GM23338 (cell line): ENCODE results near the gene BAZ1B. TPM values are rescaled to one million over a fixed set of nuclear protein-coding genes. Genes with fewer than 3 reads are reported as not detected.

Experiments
- ATAC-seq: fragments of 200-7000 bp; cut with Tn5 transposase; 3 replicates; pipeline ENCODE4 v1.9.1; 2020
- DNase-seq: peaks from one replicate; pipeline ENCODE4 v3.0.0-alpha.2; 2015; ENCODE audit warnings: low spot score
- H2AFZ ChIP-seq: fragments of 200-600 bp; sonication (generic); 2 replicates; pipeline ENCODE4 v1.8.0; 2016; ENCODE audit warnings: antibody characterized with exemption, mild to moderate bottlenecking, moderate library complexity
- H3F3A ChIP-seq: fragments of 200-600 bp; sonication (generic); replicated peaks from 2 replicates; pipeline ENCODE4 v1.8.0; 2017; ENCODE audit warnings: antibody characterized with exemption, mixed run types, low read depth
- H3K27ac ChIP-seq: fragments of 200-600 bp; sonication (generic); 2 replicates; pipeline ENCODE4 v1.6.1; 2016; ENCODE audit warnings: low read depth
- H3K27me3 ChIP-seq: fragments of 200-600 bp; sonication (generic); 2 replicates; pipeline ENCODE4 v1.8.0; 2016; ENCODE audit warnings: mild to moderate bottlenecking, mixed run types, moderate library complexity; ENCODE audit not compliant: insufficient read depth
- H3K36me3 ChIP-seq: fragments of 200-600 bp; sonication (generic); 2 replicates; pipeline ENCODE4 v1.8.0; 2016; ENCODE audit warnings: mild to moderate bottlenecking; ENCODE audit not compliant: insufficient read depth
- H3K4me1 ChIP-seq: fragments of 200-600 bp; sonication (generic); 2 replicates; pipeline ENCODE4 v1.8.0; 2016; ENCODE audit warnings: mild to moderate bottlenecking, moderate library complexity; ENCODE audit not compliant: insufficient read depth
- H3K4me2 ChIP-seq: fragments of 200-600 bp; sonication (generic); 2 replicates; pipeline ENCODE4 v1.7.1; 2017; ENCODE audit warnings: mixed run types
- H3K4me3 ChIP-seq: fragments of 200-600 bp; sonication (generic); 2 replicates; pipeline ENCODE4 v1.6.1; 2016; ENCODE audit warnings: mixed run types
- H3K79me2 ChIP-seq: fragments of 200-600 bp; sonication (generic); replicated peaks from 2 replicates; pipeline ENCODE4 v1.8.0; 2017; ENCODE audit warnings: mild to moderate bottlenecking; ENCODE audit not compliant: insufficient read depth
- H3K9me2 ChIP-seq: fragments of 200-600 bp; sonication (generic); 2 replicates; pipeline ENCODE4 v1.8.0; 2017; ENCODE audit not compliant: insufficient read depth
- H4K20me1 ChIP-seq: fragments of 200-600 bp; sonication (generic); replicated peaks from 2 replicates; pipeline ENCODE4 v1.8.0; 2017; ENCODE audit warnings: mild to moderate bottlenecking; ENCODE audit not compliant: insufficient read depth
- H3K27ac Mint-ChIP-seq: 2 replicates; pipeline ENCODE4 v1.8.0; 2020; ENCODE audit warnings: inconsistent platforms, mild to moderate bottlenecking, moderate library complexity, mixed read lengths
- H3K27me3 Mint-ChIP-seq: 3 replicates; pipeline ENCODE4 v1.8.0; 2022; ENCODE audit warnings: low read depth, mild to moderate bottlenecking, moderate library complexity, mixed read lengths, inconsistent platforms; ENCODE audit not compliant: insufficient read depth, poor library complexity
- H3K36me3 Mint-ChIP-seq: 3 replicates; pipeline ENCODE4 v1.8.0; 2021; ENCODE audit warnings: low read depth, mild to moderate bottlenecking, inconsistent platforms, moderate library complexity, mixed read lengths
- H3K4me1 Mint-ChIP-seq: 3 replicates; pipeline ENCODE4 v1.8.0; 2020; ENCODE audit warnings: mild to moderate bottlenecking, inconsistent platforms, mixed read lengths
- H3K4me3 Mint-ChIP-seq: 3 replicates; pipeline ENCODE4 v1.8.0; 2021; ENCODE audit warnings: moderate library complexity, mild to moderate bottlenecking, inconsistent platforms, mixed read lengths
- H3K9me3 Mint-ChIP-seq: 3 replicates; pipeline ENCODE4 v1.8.0; 2020; ENCODE audit warnings: moderate library complexity, mild to moderate bottlenecking, inconsistent platforms, mixed read lengths
- EZH2phosphoT487 ChIP-seq: fragments of 200-600 bp; sonication (generic); IDR thresholded peaks from one replicate; pipeline ENCODE4 v1.8.1; 2018; ENCODE audit warnings: antibody characterized with exemption; ENCODE audit not compliant: unreplicated experiment
- POLR2AphosphoS5 ChIP-seq: IDR thresholded peaks from 2 replicates; pipeline ENCODE4 v1.6.1; 2016; ENCODE audit warnings: antibody characterized with exemption, low read depth
- STAT1 ChIP-seq: IDR thresholded peaks from one replicate; pipeline ENCODE4 v1.6.1; 2016; ENCODE audit warnings: antibody characterized with exemption; ENCODE audit not compliant: unreplicated experiment
- ZNF114 ChIP-seq: fragments of 250-450 bp; sonication (Bioruptor Pico); IDR thresholded peaks from 2 replicates; pipeline ENCODE4 v1.5.0; 2020; ENCODE audit warnings: mild to moderate bottlenecking, moderate library complexity
- polyA plus RNA-seq: library from polyadenylated mRNA; unstranded; fragments of >200 nt; fragmentation: Nextera tagmentation; extraction: Ambion mirVana; gene quantifications from 2 replicates; pipeline ENCODE4 v1.2.1, GENCODE V29; 2016
- total RNA-seq: library from RNA; depleted of rRNA; stranded (reverse); fragments of >200 nt; shearing (Covaris generic); gene quantifications from 2 replicates; pipeline ENCODE4 v1.2.3, GENCODE V29; 2014
- TF ChIP-seq, protein P1 (sequence below): fragments of 250-450 bp; sonication (Bioruptor Pico); IDR thresholded peaks from 2 replicates; pipeline ENCODE4 v1.5.0; 2020; ENCODE audit warnings: mild to moderate bottlenecking, moderate library complexity
- TF ChIP-seq, protein P2 (sequence below): IDR thresholded peaks from one replicate; pipeline ENCODE4 v1.6.1; 2018; ENCODE audit warnings: antibody characterized with exemption; ENCODE audit not compliant: unreplicated experiment
- TF ChIP-seq, protein P3 (sequence below), 2 experiments: fragments of 200-600 bp in 1 of 2; sonication (generic) in 1 of 2; conservative IDR thresholded peaks; 2 replicates each; pipeline versions ENCODE4 v1.5.1 to v1.6.1; 2016 to 2017; ENCODE audit warnings: antibody characterized with exemption in 2 of 2, low read depth in 2 of 2, mild to moderate bottlenecking in 2 of 2, moderate library complexity in 1 of 2
- TF ChIP-seq, protein P4 (sequence below): IDR thresholded peaks from 2 replicates; pipeline ENCODE4 v1.6.1; 2016; ENCODE audit warnings: antibody characterized with exemption

The BAZ1B gene
- total and polyA plus RNA-seq, 2 experiments from 2014 or later: 40.4 to 70.7 TPM

DNA sequence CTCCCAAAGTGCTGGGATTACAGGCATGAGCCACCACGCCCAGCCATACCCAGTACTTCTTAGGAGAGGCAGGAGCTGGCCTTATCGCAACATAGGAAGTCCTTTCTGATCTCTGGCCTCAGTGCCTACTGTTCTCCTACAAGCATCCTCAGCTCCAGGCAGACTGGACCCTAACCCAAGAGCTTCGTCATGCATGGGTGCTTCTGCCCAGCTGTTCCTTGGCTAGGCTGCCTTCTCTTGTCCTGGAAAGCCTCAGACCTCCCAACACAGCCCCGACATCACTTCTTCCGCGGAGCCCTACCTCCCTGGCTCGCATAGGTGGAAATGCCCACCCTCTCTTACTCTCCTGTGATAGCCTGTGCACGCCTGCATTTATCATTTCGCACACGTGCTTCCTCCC, 19.6 kb upstream of the BAZ1B start:
- no peaks in the 10 kb centered on the region for H3K27me3 ChIP-seq
- Mint-ChIP-seq H3K9me3 (no peaks in the 10 kb centered on the region), H3K36me3 (peaks cover 51% of the 10 kb centered on the region), H3K4me3 (no peak overlapping the region), H3K27ac (no peak overlapping the region), H3K4me1 (no peaks in the 10 kb centered on the region), H3K27me3 (peaks cover 2% of the 10 kb centered on the region)
- no peaks in the 10 kb centered on the region for H4K20me1 ChIP-seq
- H3K9me2 ChIP-seq: no peaks in the 10 kb centered on the region
- peaks cover 11% of the 10 kb centered on the region; the same call in 1 of the 2 replicates for H3K36me3 ChIP-seq
- peaks cover 20% of the 10 kb centered on the region for H3K79me2 ChIP-seq
- no peak overlapping the region for H2AFZ ChIP-seq
- no peak overlapping the region for H3K4me2 ChIP-seq
- H3F3A ChIP-seq: no peaks in the 10 kb centered on the region
- no peak for ATAC-seq
- no peak overlapping the region for H3K27ac ChIP-seq
- no peak overlapping the region for H3K4me3 ChIP-seq
- TF ChIP-seq, protein P1, sequence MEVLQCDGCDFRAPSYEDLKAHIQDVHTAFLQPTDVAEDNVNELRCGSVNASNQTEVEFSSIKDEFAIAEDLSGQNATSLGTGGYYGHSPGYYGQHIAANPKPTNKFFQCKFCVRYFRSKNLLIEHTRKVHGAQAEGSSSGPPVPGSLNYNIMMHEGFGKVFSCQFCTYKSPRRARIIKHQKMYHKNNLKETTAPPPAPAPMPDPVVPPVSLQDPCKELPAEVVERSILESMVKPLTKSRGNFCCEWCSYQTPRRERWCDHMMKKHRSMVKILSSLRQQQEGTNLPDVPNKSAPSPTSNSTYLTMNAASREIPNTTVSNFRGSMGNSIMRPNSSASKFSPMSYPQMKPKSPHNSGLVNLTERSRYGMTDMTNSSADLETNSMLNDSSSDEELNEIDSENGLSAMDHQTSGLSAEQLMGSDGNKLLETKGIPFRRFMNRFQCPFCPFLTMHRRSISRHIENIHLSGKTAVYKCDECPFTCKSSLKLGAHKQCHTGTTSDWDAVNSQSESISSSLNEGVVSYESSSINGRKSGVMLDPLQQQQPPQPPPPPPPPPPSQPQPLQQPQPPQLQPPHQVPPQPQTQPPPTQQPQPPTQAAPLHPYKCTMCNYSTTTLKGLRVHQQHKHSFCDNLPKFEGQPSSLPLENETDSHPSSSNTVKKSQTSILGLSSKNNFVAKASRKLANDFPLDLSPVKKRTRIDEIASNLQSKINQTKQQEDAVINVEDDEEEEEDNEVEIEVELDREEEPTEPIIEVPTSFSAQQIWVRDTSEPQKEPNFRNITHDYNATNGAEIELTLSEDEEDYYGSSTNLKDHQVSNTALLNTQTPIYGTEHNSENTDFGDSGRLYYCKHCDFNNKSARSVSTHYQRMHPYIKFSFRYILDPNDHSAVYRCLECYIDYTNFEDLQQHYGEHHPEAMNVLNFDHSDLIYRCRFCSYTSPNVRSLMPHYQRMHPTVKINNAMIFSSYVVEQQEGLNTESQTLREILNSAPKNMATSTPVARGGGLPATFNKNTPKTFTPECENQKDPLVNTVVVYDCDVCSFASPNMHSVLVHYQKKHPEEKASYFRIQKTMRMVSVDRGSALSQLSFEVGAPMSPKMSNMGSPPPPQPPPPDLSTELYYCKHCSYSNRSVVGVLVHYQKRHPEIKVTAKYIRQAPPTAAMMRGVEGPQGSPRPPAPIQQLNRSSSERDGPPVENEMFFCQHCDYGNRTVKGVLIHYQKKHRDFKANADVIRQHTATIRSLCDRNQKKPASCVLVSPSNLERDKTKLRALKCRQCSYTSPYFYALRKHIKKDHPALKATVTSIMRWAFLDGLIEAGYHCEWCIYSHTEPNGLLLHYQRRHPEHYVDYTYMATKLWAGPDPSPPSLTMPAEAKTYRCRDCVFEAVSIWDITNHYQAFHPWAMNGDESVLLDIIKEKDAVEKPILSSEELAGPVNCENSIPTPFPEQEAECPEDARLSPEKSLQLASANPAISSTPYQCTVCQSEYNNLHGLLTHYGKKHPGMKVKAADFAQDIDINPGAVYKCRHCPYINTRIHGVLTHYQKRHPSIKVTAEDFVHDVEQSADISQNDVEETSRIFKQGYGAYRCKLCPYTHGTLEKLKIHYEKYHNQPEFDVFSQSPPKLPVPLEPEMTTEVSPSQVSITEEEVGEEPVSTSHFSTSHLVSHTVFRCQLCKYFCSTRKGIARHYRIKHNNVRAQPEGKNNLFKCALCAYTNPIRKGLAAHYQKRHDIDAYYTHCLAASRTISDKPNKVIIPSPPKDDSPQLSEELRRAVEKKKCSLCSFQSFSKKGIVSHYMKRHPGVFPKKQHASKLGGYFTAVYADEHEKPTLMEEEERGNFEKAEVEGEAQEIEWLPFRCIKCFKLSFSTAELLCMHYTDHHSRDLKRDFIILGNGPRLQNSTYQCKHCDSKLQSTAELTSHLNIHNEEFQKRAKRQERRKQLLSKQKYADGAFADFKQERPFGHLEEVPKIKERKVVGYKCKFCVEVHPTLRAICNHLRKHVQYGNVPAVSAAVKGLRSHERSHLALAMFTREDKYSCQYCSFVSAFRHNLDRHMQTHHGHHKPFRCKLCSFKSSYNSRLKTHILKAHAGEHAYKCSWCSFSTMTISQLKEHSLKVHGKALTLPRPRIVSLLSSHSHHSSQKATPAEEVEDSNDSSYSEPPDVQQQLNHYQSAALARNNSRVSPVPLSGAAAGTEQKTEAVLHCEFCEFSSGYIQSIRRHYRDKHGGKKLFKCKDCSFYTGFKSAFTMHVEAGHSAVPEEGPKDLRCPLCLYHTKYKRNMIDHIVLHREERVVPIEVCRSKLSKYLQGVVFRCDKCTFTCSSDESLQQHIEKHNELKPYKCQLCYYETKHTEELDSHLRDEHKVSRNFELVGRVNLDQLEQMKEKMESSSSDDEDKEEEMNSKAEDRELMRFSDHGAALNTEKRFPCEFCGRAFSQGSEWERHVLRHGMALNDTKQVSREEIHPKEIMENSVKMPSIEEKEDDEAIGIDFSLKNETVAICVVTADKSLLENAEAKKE: no peak
- TF ChIP-seq, protein P2, sequence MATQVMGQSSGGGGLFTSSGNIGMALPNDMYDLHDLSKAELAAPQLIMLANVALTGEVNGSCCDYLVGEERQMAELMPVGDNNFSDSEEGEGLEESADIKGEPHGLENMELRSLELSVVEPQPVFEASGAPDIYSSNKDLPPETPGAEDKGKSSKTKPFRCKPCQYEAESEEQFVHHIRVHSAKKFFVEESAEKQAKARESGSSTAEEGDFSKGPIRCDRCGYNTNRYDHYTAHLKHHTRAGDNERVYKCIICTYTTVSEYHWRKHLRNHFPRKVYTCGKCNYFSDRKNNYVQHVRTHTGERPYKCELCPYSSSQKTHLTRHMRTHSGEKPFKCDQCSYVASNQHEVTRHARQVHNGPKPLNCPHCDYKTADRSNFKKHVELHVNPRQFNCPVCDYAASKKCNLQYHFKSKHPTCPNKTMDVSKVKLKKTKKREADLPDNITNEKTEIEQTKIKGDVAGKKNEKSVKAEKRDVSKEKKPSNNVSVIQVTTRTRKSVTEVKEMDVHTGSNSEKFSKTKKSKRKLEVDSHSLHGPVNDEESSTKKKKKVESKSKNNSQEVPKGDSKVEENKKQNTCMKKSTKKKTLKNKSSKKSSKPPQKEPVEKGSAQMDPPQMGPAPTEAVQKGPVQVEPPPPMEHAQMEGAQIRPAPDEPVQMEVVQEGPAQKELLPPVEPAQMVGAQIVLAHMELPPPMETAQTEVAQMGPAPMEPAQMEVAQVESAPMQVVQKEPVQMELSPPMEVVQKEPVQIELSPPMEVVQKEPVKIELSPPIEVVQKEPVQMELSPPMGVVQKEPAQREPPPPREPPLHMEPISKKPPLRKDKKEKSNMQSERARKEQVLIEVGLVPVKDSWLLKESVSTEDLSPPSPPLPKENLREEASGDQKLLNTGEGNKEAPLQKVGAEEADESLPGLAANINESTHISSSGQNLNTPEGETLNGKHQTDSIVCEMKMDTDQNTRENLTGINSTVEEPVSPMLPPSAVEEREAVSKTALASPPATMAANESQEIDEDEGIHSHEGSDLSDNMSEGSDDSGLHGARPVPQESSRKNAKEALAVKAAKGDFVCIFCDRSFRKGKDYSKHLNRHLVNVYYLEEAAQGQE: no peak
- TF ChIP-seq POLR2AphosphoS5: no peak
- TF ChIP-seq ZNF114 (CRISPR knock-in tag): no peak
- no peak for TF ChIP-seq EZH2phosphoT487
- TF ChIP-seq, protein P3, sequence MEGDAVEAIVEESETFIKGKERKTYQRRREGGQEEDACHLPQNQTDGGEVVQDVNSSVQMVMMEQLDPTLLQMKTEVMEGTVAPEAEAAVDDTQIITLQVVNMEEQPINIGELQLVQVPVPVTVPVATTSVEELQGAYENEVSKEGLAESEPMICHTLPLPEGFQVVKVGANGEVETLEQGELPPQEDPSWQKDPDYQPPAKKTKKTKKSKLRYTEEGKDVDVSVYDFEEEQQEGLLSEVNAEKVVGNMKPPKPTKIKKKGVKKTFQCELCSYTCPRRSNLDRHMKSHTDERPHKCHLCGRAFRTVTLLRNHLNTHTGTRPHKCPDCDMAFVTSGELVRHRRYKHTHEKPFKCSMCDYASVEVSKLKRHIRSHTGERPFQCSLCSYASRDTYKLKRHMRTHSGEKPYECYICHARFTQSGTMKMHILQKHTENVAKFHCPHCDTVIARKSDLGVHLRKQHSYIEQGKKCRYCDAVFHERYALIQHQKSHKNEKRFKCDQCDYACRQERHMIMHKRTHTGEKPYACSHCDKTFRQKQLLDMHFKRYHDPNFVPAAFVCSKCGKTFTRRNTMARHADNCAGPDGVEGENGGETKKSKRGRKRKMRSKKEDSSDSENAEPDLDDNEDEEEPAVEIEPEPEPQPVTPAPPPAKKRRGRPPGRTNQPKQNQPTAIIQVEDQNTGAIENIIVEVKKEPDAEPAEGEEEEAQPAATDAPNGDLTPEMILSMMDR (conservative IDR thresholded peaks at IDR 0.05; ENCODE audit: low read depth in 2 of 2): no peak
- no peak for TF ChIP-seq STAT1
- TF ChIP-seq, protein P4, sequence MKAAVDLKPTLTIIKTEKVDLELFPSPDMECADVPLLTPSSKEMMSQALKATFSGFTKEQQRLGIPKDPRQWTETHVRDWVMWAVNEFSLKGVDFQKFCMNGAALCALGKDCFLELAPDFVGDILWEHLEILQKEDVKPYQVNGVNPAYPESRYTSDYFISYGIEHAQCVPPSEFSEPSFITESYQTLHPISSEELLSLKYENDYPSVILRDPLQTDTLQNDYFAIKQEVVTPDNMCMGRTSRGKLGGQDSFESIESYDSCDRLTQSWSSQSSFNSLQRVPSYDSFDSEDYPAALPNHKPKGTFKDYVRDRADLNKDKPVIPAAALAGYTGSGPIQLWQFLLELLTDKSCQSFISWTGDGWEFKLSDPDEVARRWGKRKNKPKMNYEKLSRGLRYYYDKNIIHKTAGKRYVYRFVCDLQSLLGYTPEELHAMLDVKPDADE: no peak
- no peak for DNase-seq
- no peaks in the 10 kb centered on the region for H3K4me1 ChIP-seq
